GM12864 (cell line): ENCODE measurements around the gene MAN1A2.
"Not testable (repeated sequence)": the region's sequence is repeated elsewhere in the genome, so short reads cannot be mapped to it uniquely, and the experiment has no call there.

ENCODE experiments used
- DNase-seq: peaks from one replicate; pipeline ENCODE4 v3.0.0-alpha.2; 2011; ENCODE audit warnings: low read depth
- H3K4me3 ChIP-seq: 2 replicates; pipeline ENCODE4 v1.5.1; 2011; ENCODE audit warnings: mild to moderate bottlenecking, low read depth, low read length, control low read depth
- CTCF ChIP-seq: IDR thresholded peaks from 2 replicates; pipeline ENCODE4 v1.5.1; 2011; ENCODE audit warnings: low read depth, mild to moderate bottlenecking, moderate library complexity, low read length, control low read depth, inconsistent platforms; ENCODE audit errors: missing control alignments

Gene MAN1A2

GRCh38 chr1:117466761-117467160 lies 99.5 kb downstream of the MAN1A2 start:
- DNase-seq, result no peak
- no peak for TF ChIP-seq CTCF
- H3K4me3 ChIP-seq, result no peak overlapping the region

GRCh38 chr1:117467336-117467735 lies 100.1 kb downstream of the MAN1A2 start:
- no peak for DNase-seq
- no peak for TF ChIP-seq CTCF
- no peak overlapping the region for H3K4me3 ChIP-seq

- H3K4me3 ChIP-seq, result no peak overlapping the region
- TF ChIP-seq CTCF, result no peak
- DNase-seq, result no peak
Observed at GRCh38 chr1:117473063-117473462, 105.8 kb downstream of the MAN1A2 start.

GRCh38 chr1:117475495-117475894 lies 108.2 kb downstream of the MAN1A2 start:
- H3K4me3 ChIP-seq, DNase-seq: not testable (repeated sequence)

GRCh38 chr1:117479086-117479485 lies 111.8 kb downstream of the MAN1A2 start:
- TF ChIP-seq CTCF, result no peak
- no peak for DNase-seq
- no peak overlapping the region for H3K4me3 ChIP-seq

GRCh38 chr1:117481410-117481809 lies 114.2 kb downstream of the MAN1A2 start:
- TF ChIP-seq CTCF, result no peak
- no peak overlapping the region for H3K4me3 ChIP-seq
- no peak for DNase-seq

GRCh38 chr1:117493906-117494305 lies 126.7 kb downstream of the MAN1A2 start:
- no peak overlapping the region for H3K4me3 ChIP-seq
- TF ChIP-seq CTCF, result no peak

GRCh38 chr1:117495068-117495467 lies 127.8 kb downstream of the MAN1A2 start:
- H3K4me3 ChIP-seq, result no peak overlapping the region
- no peak for DNase-seq
- TF ChIP-seq CTCF, result no peak

More at GRCh38 chr1:117493906-117494305, 126.7 kb downstream of the MAN1A2 start:
- no peak for DNase-seq
